Astrocyte (in vitro differentiated cells and primary cell): ENCODE results near the gene MBD5.

Source experiments
- EZH2 ChIP-seq: IDR thresholded peaks from 2 replicates; pipeline ENCODE4 v1.6.1; 2012; ENCODE audit warnings: mild to moderate bottlenecking, low read length, inconsistent platforms; ENCODE audit not compliant: insufficient read depth
- TF ChIP-seq, protein P1 (sequence below): IDR thresholded peaks from 2 replicates; pipeline ENCODE4 v1.5.1; 2011; ENCODE audit warnings: low read depth, mild to moderate bottlenecking, inconsistent platforms, low read length, moderate library complexity; ENCODE audit not compliant: insufficient read depth

- TF ChIP-seq, protein P1, sequence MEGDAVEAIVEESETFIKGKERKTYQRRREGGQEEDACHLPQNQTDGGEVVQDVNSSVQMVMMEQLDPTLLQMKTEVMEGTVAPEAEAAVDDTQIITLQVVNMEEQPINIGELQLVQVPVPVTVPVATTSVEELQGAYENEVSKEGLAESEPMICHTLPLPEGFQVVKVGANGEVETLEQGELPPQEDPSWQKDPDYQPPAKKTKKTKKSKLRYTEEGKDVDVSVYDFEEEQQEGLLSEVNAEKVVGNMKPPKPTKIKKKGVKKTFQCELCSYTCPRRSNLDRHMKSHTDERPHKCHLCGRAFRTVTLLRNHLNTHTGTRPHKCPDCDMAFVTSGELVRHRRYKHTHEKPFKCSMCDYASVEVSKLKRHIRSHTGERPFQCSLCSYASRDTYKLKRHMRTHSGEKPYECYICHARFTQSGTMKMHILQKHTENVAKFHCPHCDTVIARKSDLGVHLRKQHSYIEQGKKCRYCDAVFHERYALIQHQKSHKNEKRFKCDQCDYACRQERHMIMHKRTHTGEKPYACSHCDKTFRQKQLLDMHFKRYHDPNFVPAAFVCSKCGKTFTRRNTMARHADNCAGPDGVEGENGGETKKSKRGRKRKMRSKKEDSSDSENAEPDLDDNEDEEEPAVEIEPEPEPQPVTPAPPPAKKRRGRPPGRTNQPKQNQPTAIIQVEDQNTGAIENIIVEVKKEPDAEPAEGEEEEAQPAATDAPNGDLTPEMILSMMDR: no peak
- TF ChIP-seq EZH2: no peak
These were observed 329.3 kb downstream of the MBD5 start for GRCh38 chr2:148350199-148350598.
